Neural cell (in vitro differentiated cells): ENCODE data around the gene LIN9. TPM values are rescaled to one million over a fixed set of nuclear protein-coding genes. Genes with fewer than 3 reads are reported as not detected.

ENCODE experiments used
- H2AFZ ChIP-seq: fragments of 200-600, 300-800 bp; sonication (generic), shearing (Covaris generic); 2 replicates; pipeline ENCODE4 v1.6.0; 2014; ENCODE audit warnings: low read depth, mild to moderate bottlenecking, antibody characterized with exemption, low read length, moderate library complexity
- H3F3A ChIP-seq: fragments of 200-600 bp; shearing (Covaris generic); 2 replicates; pipeline ENCODE4 v1.6.1; 2016; ENCODE audit warnings: mild to moderate bottlenecking, moderate library complexity, mixed read lengths, antibody characterized with exemption, low read length; ENCODE audit not compliant: insufficient read depth, poor library complexity, severe bottlenecking
- H3K27ac ChIP-seq: fragments of 200-600, 300-800 bp; sonication (generic), shearing (Covaris generic); 2 replicates; pipeline ENCODE4 v1.5.1; 2014; ENCODE audit warnings: mild to moderate bottlenecking, low read length, moderate library complexity
- H3K27me3 ChIP-seq: fragments of 300-800, 200-600 bp; sonication (generic), shearing (Covaris generic); 2 replicates; pipeline ENCODE4 v1.6.0; 2014; ENCODE audit warnings: mild to moderate bottlenecking, low read depth, low read length, moderate library complexity; ENCODE audit not compliant: insufficient read depth
- H3K36me3 ChIP-seq: fragments of 300-800, 200-600 bp; sonication (generic), shearing (Covaris generic); 2 replicates; pipeline ENCODE4 v1.5.1; 2014; ENCODE audit warnings: mild to moderate bottlenecking, antibody characterized with exemption, low read length, moderate library complexity; ENCODE audit not compliant: insufficient read depth
- H3K4me2 ChIP-seq: fragments of 300-800, 200-600 bp; sonication (generic), shearing (Covaris generic); 2 replicates; pipeline ENCODE4 v1.6.0; 2014; ENCODE audit warnings: mild to moderate bottlenecking, low read length
- H3K4me3 ChIP-seq: fragments of 300-800, 200-600 bp; sonication (generic), shearing (Covaris generic); 2 replicates; pipeline ENCODE4 v1.5.1; 2014; ENCODE audit warnings: mild to moderate bottlenecking, low read length, moderate library complexity
- H3K79me2 ChIP-seq: fragments of 200-600 bp; shearing (Covaris generic); replicated peaks from 2 replicates; pipeline ENCODE4 v1.6.0; 2014; ENCODE audit warnings: mild to moderate bottlenecking, low read length, moderate library complexity; ENCODE audit not compliant: insufficient read depth
- H3K9ac ChIP-seq: fragments of 300-800, 200-600 bp; sonication (generic), shearing (Covaris generic); 2 replicates; pipeline ENCODE4 v1.6.1; 2016; ENCODE audit warnings: mild to moderate bottlenecking, low read length, mixed read lengths
- H3K9me2 ChIP-seq: fragments of 200-600 bp; shearing (Covaris generic); 2 replicates; pipeline ENCODE4 v1.6.1; 2016; ENCODE audit warnings: mild to moderate bottlenecking, low read length, mixed read lengths; ENCODE audit not compliant: insufficient read depth
- H3K9me3 ChIP-seq: fragments of 200-600, 300-800 bp; sonication (generic), shearing (Covaris generic); 2 replicates; pipeline ENCODE4 v1.6.1; 2016; ENCODE audit warnings: mild to moderate bottlenecking, mixed run types, low read length, moderate library complexity, mixed read lengths
- H4K20me1 ChIP-seq: fragments of 200-600 bp; shearing (Covaris generic); 2 replicates; pipeline ENCODE4 v1.6.1; 2016; ENCODE audit warnings: mild to moderate bottlenecking, mixed run types; ENCODE audit not compliant: insufficient read depth
- CTCF ChIP-seq: fragments of 450-650 bp; IDR thresholded peaks from 2 replicates; pipeline ENCODE4 v1.5.1; 2014; ENCODE audit warnings: antibody characterized with exemption, mild to moderate bottlenecking, moderate library complexity; ENCODE audit not compliant: poor library complexity, severe bottlenecking
- EP300 ChIP-seq: fragments of 450-650 bp; conservative IDR thresholded peaks from 2 replicates; pipeline ENCODE4 v1.6.1; 2014; ENCODE audit warnings: antibody characterized with exemption, mild to moderate bottlenecking, moderate library complexity; ENCODE audit not compliant: poor library complexity, severe bottlenecking
- EZH2 ChIP-seq: fragments of 200-600, 300-800 bp; shearing (Covaris generic), sonication (generic); IDR thresholded peaks from 2 replicates; pipeline ENCODE4 v1.6.1; 2014; ENCODE audit warnings: antibody characterized with exemption, low read length, borderline replicate concordance, mild to moderate bottlenecking; ENCODE audit not compliant: insufficient read depth, poor library complexity, severe bottlenecking
- MXI1 ChIP-seq: fragments of 450-650 bp; conservative IDR thresholded peaks from 2 replicates; pipeline ENCODE4 v1.6.1; 2014; ENCODE audit warnings: antibody characterized with exemption, mild to moderate bottlenecking; ENCODE audit not compliant: poor library complexity, severe bottlenecking
- POLR2AphosphoS5 ChIP-seq: IDR thresholded peaks from 2 replicates; pipeline ENCODE4 v1.6.1; 2012
- RAD21 ChIP-seq: fragments of 450-650 bp; conservative IDR thresholded peaks from 2 replicates; pipeline ENCODE4 v1.6.1; 2014; ENCODE audit warnings: antibody characterized with exemption, mild to moderate bottlenecking, moderate library complexity
- REST ChIP-seq: IDR thresholded peaks from 2 replicates; pipeline ENCODE4 v1.6.1; 2012; ENCODE audit warnings: borderline replicate concordance
- SMC3 ChIP-seq: fragments of 450-650 bp; conservative IDR thresholded peaks from 2 replicates; pipeline ENCODE4 v1.6.1; 2014; ENCODE audit warnings: antibody characterized with exemption, mild to moderate bottlenecking, moderate library complexity; ENCODE audit not compliant: poor library complexity
- TAF1 ChIP-seq: IDR thresholded peaks from 2 replicates; pipeline ENCODE4 v1.6.1; 2012; ENCODE audit warnings: low read depth
- polyA plus RNA-seq: library from polyadenylated mRNA; depleted of rRNA; stranded (reverse); fragments of >200 nt; gene quantifications from 2 replicates; pipeline ENCODE4 v1.2.3, GENCODE V29; 2014

Gene LIN9
- polyA plus RNA-seq, 1 donor from 2014 or later = 11.9 TPM

- H4K20me1 ChIP-seq = no peaks in the 10 kb centered on the region
- H3K27ac ChIP-seq = no peak overlapping the region
- H3K36me3 ChIP-seq = no peaks in the 10 kb centered on the region
- H3K9me2 ChIP-seq = no peaks in the 10 kb centered on the region
- no peaks in the 10 kb centered on the region for H3K79me2 ChIP-seq
- no peak for TF ChIP-seq POLR2AphosphoS5
- TF ChIP-seq EP300 = no peak
- no peak for TF ChIP-seq REST
- TF ChIP-seq EZH2 = no peak
- TF ChIP-seq CTCF = no peak
- no peak for TF ChIP-seq TAF1
- no peak for TF ChIP-seq SMC3
- TF ChIP-seq RAD21 = no peak
- TF ChIP-seq MXI1 = no peak
- H3K4me3 ChIP-seq = no peak overlapping the region
- H3K27me3 ChIP-seq = no peaks in the 10 kb centered on the region
- H3K9me3 ChIP-seq = no peaks in the 10 kb centered on the region
- no peak overlapping the region for H3K9ac ChIP-seq
- H3K4me2 ChIP-seq = no peak overlapping the region
- no peak overlapping the region for H2AFZ ChIP-seq
- H3F3A ChIP-seq = no peaks in the 10 kb centered on the region
Measured at GRCh38 chr1:226211181-226211821, 97.7 kb downstream of the LIN9 start.

- Histone ChIP-seq H3K27ac (no peak overlapping the region), H3K27me3 (no peaks in the 10 kb centered on the region), H3K79me2 (no peaks in the 10 kb centered on the region), H3K36me3 (no peaks in the 10 kb centered on the region), H3K9ac (no peak overlapping the region), H2AFZ (no peak overlapping the region), H4K20me1 (no peaks in the 10 kb centered on the region), H3F3A (no peaks in the 10 kb centered on the region), H3K4me3 (no peak overlapping the region), H3K4me2 (no peak overlapping the region), H3K9me3 (no peaks in the 10 kb centered on the region), H3K9me2 (no peaks in the 10 kb centered on the region)
- TF ChIP-seq REST (no peak), MXI1 (no peak), CTCF (no peak), RAD21 (no peak), EP300 (no peak), SMC3 (no peak), POLR2AphosphoS5 (no peak), TAF1 (no peak), EZH2 (no peak)
Measured at GRCh38 chr1:226210571-226211176, 98.3 kb downstream of the LIN9 start.
